HG02884 (cell line): ENCODE measurements around the gene NDUFA13.
"Not testable (repeated sequence)": the region's sequence is repeated elsewhere in the genome, so short reads cannot be mapped to it uniquely, and the experiment has no call there.

Experiments used
- ATAC-seq: cut with Tn5 transposase; IDR thresholded peaks from one replicate; pipeline ENCODE4 v1.9.1; 2021; ENCODE audit warnings: mild to moderate bottlenecking, moderate library complexity; ENCODE audit not compliant: unreplicated experiment

The NDUFA13 gene

DNA sequence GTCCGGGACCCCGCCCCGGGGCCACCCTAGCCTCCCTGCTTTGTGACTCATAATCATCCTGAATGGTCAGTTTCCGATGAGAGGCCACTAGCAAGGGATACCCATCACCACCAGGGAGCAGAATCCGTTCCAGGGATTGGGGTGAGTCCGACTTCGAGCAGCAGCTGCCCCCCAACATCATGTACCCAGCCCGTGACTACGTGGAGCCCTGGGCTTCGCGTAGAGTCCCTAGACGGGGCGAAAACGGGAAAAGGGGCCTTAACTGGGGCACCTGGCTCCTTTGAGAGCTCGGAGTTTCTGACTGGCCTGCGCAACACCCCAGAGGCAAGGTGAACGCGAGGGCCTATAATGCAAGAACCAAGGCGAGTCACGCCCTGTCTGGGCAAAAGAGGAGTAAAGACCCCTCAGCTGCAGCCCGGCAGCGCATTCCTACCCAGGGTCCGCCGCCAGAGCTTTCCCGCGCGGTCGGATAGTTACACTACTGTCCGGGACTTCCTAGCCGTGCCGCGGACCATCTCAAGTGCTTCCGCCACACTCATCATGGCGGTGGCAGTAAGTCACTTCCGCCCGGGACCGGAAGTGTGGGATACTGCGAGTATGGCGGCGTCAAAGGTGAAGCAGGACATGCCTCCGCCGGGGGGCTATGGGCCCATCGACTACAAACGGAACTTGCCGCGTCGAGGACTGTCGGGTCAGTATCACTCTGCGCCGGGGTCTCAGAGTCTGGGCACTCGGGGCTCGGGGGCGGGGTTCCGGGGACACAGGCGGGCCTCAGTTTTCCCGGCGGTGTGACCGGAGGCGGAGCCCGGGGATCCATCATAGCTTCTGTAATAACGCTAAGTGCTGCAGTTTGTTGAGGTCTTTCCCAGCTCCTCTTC is at the start of gene NDUFA13:
NDUFA13 (plus strand) TSS at position 584 of the 878 bp plus-strand sequence; CDS start at position 598, 14 bp downstream.
- ATAC-seq: peak; percentile 94

- no peak for ATAC-seq
These were observed 47.5 kb upstream of the NDUFA13 start for GRCh38 chr19:19468424-19469050.

DNA sequence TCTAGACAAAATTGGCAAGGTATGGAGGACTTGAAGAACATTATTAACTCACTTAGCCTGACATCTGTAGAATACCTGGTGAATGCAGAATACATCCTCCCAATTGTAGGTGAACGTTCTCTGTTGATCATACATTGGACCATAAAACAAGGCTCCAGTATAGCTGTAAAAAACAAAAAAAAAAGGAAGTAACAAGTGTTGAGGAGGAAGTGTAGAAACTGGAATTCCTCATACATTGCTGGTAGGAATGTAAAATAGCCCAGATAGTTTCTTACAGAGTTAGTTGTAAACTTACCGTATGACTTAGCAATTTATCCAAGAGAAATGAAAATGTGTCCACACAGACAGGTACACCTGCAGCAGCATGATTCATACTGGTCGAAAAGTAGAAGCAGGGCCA is 45.4 kb upstream of the NDUFA13 start:
- no peak for ATAC-seq

GRCh38 chr19:19471682-19472081 is 44.3 kb upstream of the NDUFA13 start:
- no peak for ATAC-seq

DNA sequence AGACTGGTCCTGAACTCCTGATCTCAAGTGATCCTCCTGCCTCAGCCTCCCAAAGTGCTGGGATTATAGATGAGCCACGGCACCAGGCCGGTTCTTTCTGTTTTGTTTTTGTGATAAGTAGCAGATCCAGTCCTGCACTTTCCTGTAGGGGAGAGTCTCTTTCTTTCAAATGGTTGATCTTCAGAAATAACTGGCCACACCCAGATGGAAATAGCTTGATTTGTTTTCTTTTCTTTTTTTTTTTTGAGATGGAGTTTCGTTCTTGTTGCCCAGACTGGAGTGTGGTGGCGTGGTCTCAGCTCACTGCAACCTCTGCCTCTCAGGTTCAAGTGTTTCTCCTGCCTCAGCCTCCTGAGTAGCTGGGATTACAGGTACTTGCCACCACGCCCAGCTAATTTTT is 43.9 kb upstream of the NDUFA13 start:
- not testable (repeated sequence) for ATAC-seq

GRCh38 chr19:19475015-19475765 is 40.8 kb upstream of the NDUFA13 start:
- no peak for ATAC-seq

DNA sequence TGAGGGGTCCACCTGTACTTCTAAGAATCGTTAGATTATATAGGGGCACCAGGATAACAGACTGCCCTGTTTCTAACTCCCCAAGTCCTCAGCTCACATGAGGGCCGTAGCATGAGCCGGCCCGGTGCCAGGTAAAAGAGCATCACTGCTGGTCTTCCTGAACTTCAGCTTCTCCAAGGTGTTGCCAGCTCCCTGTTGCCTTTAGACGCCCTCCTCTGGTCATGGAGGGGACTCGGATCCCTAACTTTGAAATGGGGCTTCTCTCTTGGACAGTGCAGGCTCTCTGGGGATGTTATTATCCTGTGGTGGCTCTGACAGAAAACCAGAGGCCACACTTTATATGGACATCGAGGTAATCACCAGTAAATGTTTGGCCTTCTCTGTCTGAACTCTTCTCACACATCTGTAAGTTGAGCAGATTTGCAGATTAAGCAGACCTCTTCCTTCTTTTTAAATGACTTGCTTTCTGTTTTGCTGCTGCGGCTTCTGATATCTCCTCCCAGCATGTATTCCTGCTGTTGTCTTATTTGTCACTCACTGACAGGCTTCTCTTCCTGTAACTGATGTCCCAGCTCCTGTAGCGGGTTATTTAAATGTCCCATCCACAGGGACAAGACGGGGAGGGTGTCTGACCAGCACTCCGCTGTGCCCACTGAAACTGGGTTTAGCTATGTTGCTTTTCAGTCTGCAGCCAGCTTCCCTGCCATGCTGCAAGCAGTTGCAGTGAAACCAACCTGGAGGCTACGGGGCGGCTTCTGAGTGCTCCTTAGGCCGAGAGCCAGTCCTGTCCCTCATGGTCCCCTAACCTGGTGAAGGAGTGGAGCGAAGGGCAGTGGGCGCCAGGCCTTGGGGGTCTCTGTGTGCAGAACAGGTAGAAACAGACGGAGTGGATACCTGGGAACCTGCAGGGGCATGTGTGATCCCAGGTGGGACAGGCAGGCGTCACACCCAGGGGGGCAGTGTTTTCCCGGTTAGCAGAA is 39.9 kb upstream of the NDUFA13 start:
- ATAC-seq: no peak

DNA sequence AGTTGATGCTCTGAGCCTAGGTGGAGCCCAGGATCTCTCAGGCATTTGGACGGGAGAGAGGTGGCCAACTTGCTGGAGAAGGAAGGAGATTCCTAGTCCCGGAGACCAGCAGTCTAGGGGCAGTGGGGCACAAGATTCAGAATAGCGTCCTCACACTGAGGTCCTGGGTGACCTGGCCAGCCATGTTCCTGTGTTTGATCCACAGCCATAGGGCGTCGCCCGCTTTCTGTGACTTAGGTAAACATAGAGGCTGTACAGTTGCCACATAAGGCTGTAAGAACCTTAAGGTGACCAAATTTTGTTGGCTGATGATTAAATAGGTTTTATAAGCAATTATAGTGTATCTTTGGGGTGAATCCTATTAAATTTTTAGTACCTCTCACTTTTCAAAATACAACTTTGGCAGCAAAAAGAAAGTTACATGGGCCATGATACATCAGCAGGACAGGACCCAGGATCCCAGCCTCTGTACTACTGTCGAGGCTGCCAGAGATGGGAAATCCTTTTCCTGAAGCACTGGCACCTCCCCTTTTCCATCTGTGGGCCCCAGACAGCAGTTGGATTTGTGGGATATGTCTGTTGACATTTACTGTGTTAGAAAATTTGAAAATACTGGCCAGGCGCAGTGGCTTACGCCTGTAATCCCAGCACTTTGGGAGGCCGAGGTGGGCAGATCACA is 38.2 kb upstream of the NDUFA13 start:
- no peak for ATAC-seq

DNA sequence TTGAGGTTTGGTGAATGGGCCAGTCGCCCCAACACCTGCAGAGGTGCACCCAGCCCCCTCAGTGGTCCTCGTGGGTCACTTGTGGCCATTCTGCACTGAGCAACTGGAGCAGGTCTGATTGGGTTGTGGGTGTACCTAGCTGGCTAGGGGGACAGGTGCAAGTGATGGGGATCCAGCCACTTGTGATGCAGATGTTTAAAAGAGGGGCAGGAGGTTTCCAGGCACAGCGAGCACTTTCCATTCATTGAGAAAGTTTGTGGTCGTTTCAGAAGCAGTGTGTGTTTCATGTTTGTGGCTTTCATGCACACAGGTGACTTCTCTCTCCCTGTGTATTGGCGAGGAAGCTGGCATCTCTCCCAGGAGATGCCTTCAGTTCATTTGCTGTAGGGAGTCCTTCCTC is 35.3 kb upstream of the NDUFA13 start:
- ATAC-seq: no peak

GRCh38 chr19:19482809-19483596 is 33.0 kb upstream of the NDUFA13 start:
- ATAC-seq: no peak

- ATAC-seq: no peak
These were observed 30.6 kb upstream of the NDUFA13 start for GRCh38 chr19:19485161-19485997.

- ATAC-seq: no peak
These were observed 30.1 kb upstream of the NDUFA13 start for GRCh38 chr19:19485998-19486290.

- no peak for ATAC-seq
These were observed 29.5 kb upstream of the NDUFA13 start for GRCh38 chr19:19486343-19487076.

- ATAC-seq: no peak
These were observed 28.7 kb upstream of the NDUFA13 start for GRCh38 chr19:19487077-19487949.

DNA sequence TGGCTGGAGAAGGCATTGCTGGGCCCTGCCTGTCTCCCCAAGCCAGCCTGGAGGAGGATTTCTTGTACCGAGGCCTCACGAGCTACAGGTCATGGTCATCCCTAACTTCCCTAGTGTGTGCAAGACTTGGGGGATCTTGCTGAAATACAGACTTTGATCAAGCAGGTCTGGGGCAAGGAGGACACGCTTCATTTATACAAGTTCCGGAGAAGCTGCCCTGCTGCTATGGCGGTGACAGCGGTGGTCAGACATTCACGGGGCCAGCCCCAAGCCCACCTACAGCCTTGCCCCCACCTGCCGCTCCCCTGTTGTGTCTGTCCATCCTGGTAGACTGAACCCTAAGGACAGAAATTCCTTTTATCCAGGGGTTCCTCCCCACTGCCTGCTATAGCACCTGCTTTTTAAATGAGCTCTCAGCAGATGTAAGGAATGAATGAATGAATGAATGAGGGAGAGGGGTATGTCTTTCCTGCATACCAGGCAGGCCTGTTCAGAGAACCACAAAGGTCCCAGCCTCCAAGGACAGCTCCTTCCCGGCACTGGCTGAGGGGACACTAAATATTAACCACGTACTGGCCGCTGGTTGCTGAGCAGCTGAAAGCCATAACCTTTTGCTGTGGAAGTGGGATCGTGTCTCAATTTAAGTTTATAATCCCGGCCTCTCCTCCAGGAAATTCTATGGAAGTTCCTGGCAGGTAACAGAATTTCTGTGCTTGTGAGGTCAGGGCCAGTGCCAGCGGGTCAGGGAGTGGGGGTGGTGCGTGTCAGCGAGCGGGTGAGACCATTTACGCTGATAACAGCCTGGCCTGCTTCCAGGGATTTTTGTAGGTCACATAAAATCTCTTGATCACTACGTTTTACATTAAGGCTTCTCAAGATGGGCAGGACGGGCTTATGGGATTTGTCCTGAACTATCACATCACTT is 27.8 kb upstream of the NDUFA13 start:
- no peak for ATAC-seq
